HK-2 (cell line): ENCODE measurements around the gene CNOT11.
"Not testable (repeated sequence)": the region's sequence is repeated elsewhere in the genome, so short reads cannot be mapped to it uniquely, and the experiment has no call there.

Source experiments
- DNase-seq: peaks from one replicate; pipeline ENCODE4 v3.0.0-alpha.2; 2018; ENCODE audit not compliant: unreplicated experiment

The CNOT11 gene

DNA sequence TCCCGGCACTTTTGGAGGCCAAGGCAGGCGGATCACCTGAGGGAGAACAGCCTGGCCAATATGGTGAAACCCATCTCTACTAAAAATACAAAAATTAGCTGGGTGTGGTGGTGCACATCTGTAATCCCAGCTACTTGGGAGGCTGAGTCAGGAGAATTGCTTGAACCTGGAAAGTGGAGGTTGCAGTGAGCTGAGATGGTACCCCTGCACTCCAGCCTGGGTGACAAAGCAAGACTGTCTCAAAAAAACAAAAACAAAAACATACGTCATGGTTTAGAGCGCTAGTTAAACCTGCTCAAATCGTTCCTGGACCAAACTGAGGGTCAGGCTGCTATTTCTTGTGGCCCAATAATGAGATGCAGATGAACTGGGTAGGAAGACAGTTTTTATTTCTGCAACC, 7.2 kb upstream of the CNOT11 start:
- DNase-seq, result not testable (repeated sequence)

- DNase-seq, result not testable (repeated sequence)
These were observed 3.9 kb upstream of the CNOT11 start for GRCh38 chr2:101248756-101249155.

- no peak for DNase-seq
These were observed 2.9 kb upstream of the CNOT11 start for GRCh38 chr2:101249826-101250225.

DNA sequence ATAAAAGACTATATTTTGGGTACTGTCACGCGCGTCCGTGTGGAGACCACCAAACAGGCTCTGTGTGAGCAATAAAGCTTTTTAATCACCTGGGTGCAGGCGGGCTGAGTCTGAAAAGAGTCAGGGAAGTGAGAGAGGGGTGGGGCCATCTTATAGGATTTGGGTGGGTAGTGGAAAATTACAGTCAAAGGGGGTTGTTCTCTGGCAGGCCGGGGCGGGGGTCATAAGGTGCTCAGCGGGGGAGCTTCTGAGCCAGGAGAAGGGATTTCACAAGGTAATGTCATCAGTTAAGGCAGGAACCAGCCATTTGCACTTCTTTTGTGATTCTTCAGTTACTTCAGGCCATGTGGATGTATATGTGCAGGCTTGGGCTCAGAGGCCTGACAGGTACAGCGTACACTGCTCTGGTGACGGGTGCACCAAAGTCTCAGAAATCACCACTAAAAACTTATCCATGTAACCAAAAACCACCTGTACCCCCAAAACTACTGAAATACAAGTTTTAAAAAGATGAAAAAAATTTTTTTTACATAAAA, 1.4 kb upstream of the CNOT11 start:
- not testable (repeated sequence) for DNase-seq

- no peak for DNase-seq
These were observed 760 bp upstream of the CNOT11 start for GRCh38 chr2:101251844-101252407.

- DNase-seq, result peak; percentile 74
These were observed 472 bp downstream of the CNOT11 start for GRCh38 chr2:101253013-101253702.

GRCh38 chr2:101253703-101254450, 1.2 kb downstream of the CNOT11 start:
- DNase-seq, result no peak

GRCh38 chr2:101255501-101255900, 2.8 kb downstream of the CNOT11 start:
- no peak for DNase-seq

DNA sequence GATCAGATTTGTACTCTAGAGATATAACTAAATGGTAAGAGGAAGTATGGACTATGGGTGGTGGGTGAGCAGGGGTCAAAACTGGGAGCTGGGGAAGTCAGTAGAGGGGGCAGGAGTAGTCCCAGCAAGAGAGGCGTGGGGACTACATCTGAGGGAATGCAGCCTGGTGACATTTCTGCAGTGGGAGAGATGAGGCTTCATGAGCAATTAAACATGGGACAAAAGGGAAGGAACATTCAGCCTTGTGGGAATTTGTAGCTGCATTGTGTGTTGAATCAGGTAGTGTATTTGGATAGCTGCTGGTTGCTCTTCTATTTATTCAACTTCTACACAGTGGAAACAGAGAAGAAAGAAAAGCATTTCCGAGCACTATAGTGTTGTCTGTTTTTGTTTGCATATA, 3.6 kb downstream of the CNOT11 start:
- no peak for DNase-seq

DNA sequence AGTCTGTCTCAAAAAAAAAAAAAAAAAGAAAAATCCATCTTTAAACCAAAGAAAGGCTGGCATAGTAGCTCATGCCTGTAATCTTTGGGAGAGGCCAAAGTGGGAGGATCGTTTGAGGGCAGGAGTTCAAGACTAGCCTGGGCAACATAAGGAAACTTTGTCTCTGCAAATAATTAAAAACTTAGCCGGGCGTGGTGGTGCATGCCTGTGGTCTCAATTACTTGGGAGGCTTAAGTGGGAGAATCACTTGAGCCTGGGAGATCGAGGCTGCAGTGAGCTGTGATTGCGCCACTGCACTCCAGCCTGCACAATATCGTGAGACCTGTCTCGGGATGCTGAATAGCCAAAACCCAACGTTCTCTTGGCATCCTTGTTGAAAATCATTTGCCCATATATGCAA, 6.1 kb downstream of the CNOT11 start:
- DNase-seq, result no peak

DNA sequence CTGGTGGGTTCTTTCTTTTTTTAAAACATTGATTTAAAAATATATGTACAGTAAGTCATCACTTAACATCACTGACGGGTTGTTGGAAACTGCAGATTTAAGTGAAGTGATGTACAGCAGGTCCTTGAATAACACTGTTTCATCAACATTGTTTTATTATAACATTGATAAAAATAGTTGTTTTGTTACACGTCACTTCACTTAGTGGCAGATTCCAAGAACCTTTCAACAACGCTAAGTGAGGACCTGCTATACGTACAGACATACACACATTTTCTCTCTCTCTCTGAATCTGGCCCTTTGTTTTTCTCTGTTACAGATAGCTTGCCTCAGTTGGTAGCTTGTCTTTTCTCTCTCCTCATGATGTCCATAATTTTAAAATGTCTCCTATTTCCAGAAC, 9.5 kb downstream of the CNOT11 start:
- DNase-seq, result no peak

DNA sequence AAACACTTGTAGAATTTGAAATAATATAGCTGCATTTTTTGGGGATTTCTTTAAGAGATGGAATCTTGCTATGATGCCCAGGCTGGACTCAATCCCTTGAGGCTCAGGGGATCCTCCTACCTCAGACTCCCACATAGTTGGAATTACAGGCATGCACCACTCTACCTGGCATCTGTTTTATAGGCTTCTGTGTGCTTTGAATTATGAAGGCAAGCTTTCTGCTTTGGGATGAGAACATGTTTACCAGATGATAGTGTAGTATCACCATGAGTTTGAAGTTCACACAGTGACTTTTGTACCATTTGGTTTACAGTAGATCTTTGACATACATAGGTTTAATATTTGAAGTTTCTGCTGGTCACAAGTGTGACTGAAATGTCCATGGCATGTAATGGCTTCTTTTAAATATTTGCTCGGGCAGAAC, 10.7 kb downstream of the CNOT11 start:
- DNase-seq, result no peak

GRCh38 chr2:101264360-101264939, 11.8 kb downstream of the CNOT11 start:
- no peak for DNase-seq

- DNase-seq, result no peak
These were observed 13.3 kb downstream of the CNOT11 start for GRCh38 chr2:101265893-101266499.

GRCh38 chr2:101267671-101268656, 15.3 kb downstream of the CNOT11 start:
- DNase-seq, result peak; percentile 44

DNA sequence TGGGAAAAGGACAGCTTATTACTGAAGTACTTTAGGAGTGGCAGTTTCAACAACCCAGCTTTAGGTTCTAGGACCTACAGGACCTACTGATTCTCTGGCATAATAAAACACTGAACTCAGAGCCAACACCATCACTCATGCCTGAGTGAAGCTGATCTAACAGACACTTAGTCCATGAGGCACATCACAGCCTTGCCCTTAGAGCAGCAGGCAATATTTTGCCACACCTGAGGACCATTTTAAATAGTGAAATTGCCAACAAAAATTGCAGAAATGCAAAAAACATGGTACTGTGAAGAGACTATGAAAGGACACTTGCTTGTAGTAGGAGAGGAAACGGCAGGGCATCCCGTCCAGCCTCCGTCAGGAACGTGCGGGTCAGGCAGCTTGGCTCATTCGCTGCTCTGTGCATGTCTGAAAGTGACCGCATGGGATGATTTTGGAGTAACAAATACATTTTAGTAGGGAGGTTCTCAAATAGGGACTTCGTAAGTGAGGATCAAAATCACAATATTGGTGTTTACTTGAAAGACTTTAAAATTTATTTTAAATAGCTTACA, 18.1 kb downstream of the CNOT11 start:
- DNase-seq, result no peak

DNA sequence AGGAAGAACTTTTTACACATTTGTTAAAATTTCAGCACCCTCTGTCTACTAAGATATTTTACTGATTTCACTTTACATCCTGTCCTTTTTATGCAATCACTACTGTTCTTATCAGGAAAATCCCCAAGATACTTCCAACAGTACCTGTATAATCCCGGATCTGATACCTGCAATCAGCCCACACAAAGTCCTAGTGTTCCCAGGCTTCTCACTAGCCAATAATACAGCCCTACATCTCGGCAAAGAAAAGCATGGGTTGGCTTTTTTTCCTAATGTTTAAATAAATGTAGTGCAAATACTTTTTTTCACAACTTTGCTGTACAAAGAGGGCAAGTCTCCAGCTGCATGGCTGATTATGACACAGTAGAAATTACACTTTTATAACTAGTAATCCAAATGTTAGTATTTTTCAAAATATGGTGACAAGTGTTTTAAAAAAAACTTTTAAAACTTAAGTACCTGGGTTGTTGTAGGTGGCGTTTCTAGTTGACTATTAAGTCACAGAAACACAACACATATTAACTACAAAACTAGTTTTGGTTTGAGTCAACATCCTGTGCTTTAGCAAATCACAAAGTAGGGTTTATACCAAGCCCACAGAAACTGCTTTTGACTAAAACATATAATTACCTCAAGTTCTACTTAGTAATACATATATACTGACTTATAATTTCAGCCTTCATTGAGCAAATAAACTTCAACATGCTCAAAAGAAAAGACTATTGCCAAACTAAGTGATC, 19.5 kb downstream of the CNOT11 start:
- no peak for DNase-seq

DNA sequence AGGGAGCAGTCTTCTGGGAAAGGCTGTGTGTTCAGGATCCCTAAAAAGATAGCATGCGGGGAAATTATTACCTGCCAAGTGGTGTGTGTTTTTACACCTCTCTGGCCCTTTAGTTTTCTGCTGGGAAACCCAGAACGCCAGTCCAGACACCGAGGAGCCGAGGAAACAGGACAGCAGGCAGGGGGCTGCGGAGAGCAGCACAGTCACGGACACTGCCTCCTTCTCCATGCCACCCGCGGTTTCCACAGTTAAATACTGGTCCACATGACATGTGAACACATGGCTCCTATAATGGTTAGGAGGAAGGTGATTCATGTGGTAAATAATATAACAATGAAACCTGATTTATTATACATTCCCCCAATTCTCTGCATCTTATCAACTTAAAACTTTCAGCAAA, 20.4 kb downstream of the CNOT11 start:
- DNase-seq, result no peak

- no peak for DNase-seq
These were observed 21.5 kb downstream of the CNOT11 start for GRCh38 chr2:101274142-101274541.

- no peak for DNase-seq
These were observed 24.4 kb downstream of the CNOT11 start for GRCh38 chr2:101277111-101277510.
